Fibroblast of lung (primary cell): ENCODE data around the gene SP110.

Source experiments
- EZH2 ChIP-seq: IDR thresholded peaks from 2 replicates; pipeline ENCODE4 v1.5.1; 2012; ENCODE audit warnings: low read length, control low read depth, mild to moderate bottlenecking; ENCODE audit errors: missing control alignments
- TF ChIP-seq, protein P1 (sequence below), 2 donors: IDR thresholded peaks in 1 of 2; conservative IDR thresholded peaks in 1 of 2; 1 replicate in 1 of 2; 2 replicates in 1 of 2; pipeline ENCODE4 v1.5.1; 2011 to 2012; ENCODE audit warnings: low read length in 2 of 2, control low read depth in 1 of 2, inconsistent platforms in 1 of 2, low read depth in 1 of 2, mild to moderate bottlenecking in 1 of 2

DNA sequence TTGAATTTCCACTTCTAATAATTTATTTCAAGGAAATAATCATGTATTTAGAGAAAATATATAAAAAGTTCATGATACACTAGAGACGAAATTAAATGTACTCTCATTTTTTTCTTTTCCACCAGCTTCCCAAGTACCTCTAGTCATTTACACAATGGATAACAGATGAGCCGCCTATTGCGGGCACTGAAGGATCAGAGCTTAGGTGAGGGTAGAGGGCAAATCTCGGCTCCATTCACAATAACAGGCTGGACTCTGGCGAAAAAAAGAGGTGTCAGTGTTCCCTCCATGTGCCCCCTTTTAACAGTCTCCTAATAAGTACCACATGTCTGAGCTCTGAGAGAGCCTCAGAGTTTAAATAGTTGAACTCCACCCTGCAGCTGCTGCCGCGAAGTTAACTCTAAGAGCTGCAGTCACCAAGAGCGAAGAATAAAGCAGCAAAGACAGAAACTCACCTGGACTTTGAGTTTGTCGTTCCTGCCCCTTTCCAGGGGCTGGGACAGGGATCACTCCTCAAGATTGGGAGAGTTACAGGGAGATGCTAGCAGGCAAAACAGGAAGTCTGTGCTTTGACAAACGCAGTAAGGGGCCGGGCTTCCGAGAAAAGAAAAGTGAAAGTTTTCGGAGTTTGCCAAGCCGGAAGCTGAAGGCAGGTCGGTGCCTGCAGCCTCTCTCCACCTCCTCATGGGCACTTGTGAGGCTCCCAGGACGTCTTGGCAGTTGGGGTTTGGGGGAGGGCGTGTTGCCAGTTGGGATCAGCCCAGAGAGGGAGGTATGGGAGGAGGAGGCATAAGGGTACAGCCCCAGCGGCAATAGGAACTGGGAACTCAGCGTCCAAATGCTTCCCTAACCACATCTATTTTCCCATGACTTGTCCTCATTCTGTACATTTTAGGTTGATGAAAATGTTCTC lies at the start of gene SP110:
- TF ChIP-seq, protein P1, sequence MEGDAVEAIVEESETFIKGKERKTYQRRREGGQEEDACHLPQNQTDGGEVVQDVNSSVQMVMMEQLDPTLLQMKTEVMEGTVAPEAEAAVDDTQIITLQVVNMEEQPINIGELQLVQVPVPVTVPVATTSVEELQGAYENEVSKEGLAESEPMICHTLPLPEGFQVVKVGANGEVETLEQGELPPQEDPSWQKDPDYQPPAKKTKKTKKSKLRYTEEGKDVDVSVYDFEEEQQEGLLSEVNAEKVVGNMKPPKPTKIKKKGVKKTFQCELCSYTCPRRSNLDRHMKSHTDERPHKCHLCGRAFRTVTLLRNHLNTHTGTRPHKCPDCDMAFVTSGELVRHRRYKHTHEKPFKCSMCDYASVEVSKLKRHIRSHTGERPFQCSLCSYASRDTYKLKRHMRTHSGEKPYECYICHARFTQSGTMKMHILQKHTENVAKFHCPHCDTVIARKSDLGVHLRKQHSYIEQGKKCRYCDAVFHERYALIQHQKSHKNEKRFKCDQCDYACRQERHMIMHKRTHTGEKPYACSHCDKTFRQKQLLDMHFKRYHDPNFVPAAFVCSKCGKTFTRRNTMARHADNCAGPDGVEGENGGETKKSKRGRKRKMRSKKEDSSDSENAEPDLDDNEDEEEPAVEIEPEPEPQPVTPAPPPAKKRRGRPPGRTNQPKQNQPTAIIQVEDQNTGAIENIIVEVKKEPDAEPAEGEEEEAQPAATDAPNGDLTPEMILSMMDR (conservative IDR thresholded peaks at IDR 0.05 in 1 of 2, IDR thresholded peaks at IDR 0.05 in 1 of 2; ENCODE audit: low read depth in 1 of 2, low read length in 2 of 2), result no peak
- no peak for TF ChIP-seq EZH2
